ENCODE data around the gene SSTR4. TPM values are rescaled to one million over a fixed set of nuclear protein-coding genes. Genes with fewer than 3 reads are reported as not detected.

The SSTR4 gene
- total RNA-seq, 1 donor from 2014 or later = not detected

DNA sequence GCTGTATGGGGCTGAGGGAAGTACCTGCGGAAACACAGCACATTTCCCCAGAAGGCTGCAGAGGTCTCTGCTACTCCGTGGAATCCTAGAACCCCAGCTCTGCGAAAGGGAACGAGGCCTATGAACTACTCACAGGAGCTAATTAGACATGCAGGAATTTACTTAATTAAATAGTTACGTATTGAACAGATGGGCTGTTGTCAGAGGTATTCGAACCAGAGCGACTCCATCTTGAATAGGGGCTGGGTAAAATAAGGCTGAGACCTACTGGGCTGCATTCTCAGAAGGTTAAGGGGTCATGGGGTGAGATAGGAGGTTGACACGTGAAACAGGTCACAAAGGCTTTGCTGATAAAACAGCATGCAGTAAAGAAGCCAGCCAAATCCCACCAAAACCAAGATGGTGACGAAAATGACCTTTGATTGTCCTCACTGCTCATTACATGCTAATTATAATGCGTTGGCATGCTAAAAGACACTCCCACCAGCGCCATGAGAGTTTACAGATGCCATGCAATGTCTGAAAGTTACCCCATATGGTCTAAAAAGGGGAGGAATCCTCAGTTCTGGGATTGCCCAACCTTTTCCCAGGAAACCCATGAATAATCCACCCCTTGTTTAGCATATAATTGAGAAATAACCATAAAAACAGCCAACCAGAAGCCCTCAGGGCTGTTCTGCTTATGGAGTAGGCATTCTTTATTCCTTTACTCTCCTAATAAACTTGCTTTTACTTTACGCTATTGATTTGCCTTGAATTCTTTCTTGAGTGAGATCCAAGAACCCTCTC is 14.7 kb upstream of the SSTR4 start:
- DNase-seq (ENCODE audit: low read depth) = no peak
- H3K36me3 ChIP-seq (ENCODE audit: control insufficient read depth, insufficient read depth, low read length) = no peaks in the 10 kb centered on the region
- FAIRE-seq = no peak
- no peak overlapping the region for H3K4me3 ChIP-seq (ENCODE audit: low read depth, low read length)
- H3K27me3 ChIP-seq (ENCODE audit: control insufficient read depth, insufficient read depth, low read length) = no peaks in the 10 kb centered on the region
- TF ChIP-seq, protein P1, sequence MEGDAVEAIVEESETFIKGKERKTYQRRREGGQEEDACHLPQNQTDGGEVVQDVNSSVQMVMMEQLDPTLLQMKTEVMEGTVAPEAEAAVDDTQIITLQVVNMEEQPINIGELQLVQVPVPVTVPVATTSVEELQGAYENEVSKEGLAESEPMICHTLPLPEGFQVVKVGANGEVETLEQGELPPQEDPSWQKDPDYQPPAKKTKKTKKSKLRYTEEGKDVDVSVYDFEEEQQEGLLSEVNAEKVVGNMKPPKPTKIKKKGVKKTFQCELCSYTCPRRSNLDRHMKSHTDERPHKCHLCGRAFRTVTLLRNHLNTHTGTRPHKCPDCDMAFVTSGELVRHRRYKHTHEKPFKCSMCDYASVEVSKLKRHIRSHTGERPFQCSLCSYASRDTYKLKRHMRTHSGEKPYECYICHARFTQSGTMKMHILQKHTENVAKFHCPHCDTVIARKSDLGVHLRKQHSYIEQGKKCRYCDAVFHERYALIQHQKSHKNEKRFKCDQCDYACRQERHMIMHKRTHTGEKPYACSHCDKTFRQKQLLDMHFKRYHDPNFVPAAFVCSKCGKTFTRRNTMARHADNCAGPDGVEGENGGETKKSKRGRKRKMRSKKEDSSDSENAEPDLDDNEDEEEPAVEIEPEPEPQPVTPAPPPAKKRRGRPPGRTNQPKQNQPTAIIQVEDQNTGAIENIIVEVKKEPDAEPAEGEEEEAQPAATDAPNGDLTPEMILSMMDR (IDR thresholded peaks at IDR 0.05; ENCODE audit: insufficient read depth, low read length, severe bottlenecking) = no peak

DNA sequence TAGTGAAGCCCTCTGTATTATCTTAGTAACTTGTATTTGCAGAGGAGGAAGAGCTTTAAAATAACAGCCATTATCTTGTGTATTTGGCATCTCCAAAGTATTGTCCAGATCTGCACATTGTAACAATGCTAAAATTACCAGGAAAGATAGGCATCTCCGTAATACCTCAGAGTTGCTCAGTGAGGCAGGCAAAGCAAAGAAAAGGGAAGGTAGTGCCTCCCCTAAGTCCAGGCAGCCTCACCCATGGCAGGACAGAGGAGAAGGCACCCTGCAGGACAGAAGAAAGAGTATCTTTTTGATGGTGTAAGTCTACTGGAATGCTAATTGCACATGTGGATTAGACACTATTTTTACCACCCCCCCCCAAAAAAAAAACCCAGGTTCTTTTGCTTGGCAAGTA is 13.6 kb upstream of the SSTR4 start:
- FAIRE-seq = no peak

DNA sequence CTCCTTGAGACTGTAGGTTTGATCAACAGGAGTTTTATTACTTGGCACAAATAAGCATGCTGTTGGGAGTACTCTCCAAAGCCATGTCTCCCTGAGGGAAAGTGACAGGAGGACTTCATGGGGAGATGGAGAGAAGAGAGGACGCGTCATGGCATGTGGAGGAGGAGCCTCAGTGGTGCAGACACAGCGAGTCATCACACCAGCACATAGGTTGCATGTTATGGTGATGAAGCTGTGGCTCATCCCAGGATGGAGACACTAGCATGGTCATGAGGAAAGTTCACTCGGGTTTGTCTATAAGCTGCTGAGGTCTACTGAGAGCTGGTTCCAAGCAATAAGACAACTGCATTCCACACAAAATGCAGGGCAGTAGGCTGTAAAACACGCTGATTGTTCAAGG is 13.2 kb upstream of the SSTR4 start:
- Histone ChIP-seq H3K36me3 (ENCODE audit: control insufficient read depth, insufficient read depth, low read length) (no peaks in the 10 kb centered on the region), H3K27me3 (ENCODE audit: control insufficient read depth, insufficient read depth, low read length) (no peaks in the 10 kb centered on the region), H3K4me3 (ENCODE audit: low read depth, low read length) (no peak overlapping the region)
- peak; percentile 91 for DNase-seq (ENCODE audit: low read depth)
- TF ChIP-seq, protein P1 (IDR thresholded peaks at IDR 0.05; ENCODE audit: insufficient read depth, low read length, severe bottlenecking) = no peak
- peak; percentile 95 for FAIRE-seq

More for the DNA sequence above, 13.6 kb upstream of the SSTR4 start:
- Histone ChIP-seq H3K27me3 (ENCODE audit: control insufficient read depth, insufficient read depth, low read length) (no peaks in the 10 kb centered on the region), H3K36me3 (ENCODE audit: control insufficient read depth, insufficient read depth, low read length) (no peaks in the 10 kb centered on the region), H3K4me3 (ENCODE audit: low read depth, low read length) (no peak overlapping the region)
- DNase-seq (ENCODE audit: low read depth) = no peak
- TF ChIP-seq, protein P1 (IDR thresholded peaks at IDR 0.05; ENCODE audit: insufficient read depth, low read length, severe bottlenecking) = no peak

DNA sequence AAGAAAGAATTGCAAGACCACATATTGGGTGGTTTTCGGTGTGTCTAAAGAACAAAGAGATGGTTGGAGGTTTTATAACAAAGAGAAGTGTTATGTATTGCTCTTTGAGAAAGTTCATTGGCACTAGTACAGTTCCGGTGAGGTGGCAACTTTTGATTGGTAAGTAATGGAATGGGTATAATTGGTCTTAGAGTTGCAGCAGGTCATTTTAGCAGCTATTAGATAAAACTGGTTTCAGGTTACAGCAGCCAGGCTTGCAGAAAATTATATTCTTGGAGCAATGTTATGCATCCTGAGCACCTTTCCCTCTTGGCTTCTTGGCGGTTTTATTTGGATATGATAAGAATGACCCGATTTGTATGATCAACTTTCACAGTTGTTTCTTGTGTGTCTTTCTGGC is 12.3 kb upstream of the SSTR4 start:
- TF ChIP-seq, protein P1 (IDR thresholded peaks at IDR 0.05; ENCODE audit: insufficient read depth, low read length, severe bottlenecking) = no peak
- H3K36me3 ChIP-seq (ENCODE audit: control insufficient read depth, insufficient read depth, low read length) = no peaks in the 10 kb centered on the region
- H3K27me3 ChIP-seq (ENCODE audit: control insufficient read depth, insufficient read depth, low read length) = no peaks in the 10 kb centered on the region
- no peak for DNase-seq (ENCODE audit: low read depth)
- no peak overlapping the region for H3K4me3 ChIP-seq (ENCODE audit: low read depth, low read length)
- no peak for FAIRE-seq

DNA sequence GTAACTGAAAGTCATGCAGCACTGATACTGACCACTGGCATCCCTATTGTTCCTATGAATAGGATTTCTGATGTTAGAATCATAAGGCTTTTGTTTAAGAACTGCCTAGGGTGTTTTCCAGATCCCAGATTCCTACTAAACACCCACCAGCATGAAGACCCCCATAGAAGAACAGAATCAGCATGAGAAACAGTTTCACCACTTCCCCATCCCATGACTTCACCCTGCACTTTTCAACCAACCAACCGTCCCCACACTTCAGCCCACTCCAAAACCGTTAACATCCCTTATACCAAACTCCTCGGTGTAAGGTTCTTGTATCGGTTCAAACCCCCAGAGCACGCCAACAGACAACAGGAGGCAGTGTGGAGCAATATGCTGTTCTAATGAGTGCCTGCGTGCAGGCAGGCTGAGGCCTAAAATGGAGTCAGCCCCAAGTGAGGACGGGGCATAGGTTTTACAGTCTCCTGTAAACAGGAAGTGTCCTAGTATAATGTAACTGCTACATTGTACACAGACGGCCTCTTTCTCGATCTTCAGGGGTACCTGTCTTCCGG is 11.4 kb upstream of the SSTR4 start:
- FAIRE-seq (no peak), DNase-seq (ENCODE audit: low read depth) (no peak)

More for the DNA sequence above, 11.4 kb upstream of the SSTR4 start:
- Histone ChIP-seq H3K4me3 (ENCODE audit: low read depth, low read length) (no peak overlapping the region), H3K27me3 (ENCODE audit: control insufficient read depth, insufficient read depth, low read length) (no peaks in the 10 kb centered on the region), H3K36me3 (ENCODE audit: control insufficient read depth, insufficient read depth, low read length) (no peaks in the 10 kb centered on the region)
- TF ChIP-seq, protein P1 (IDR thresholded peaks at IDR 0.05; ENCODE audit: insufficient read depth, low read length, severe bottlenecking) = no peak
